ENCODE measurements around the gene OPN1MW2.
"Not testable (repeated sequence)": the region's sequence is repeated elsewhere in the genome, so short reads cannot be mapped to it uniquely, and the experiment has no call there.

OPN1MW2 gene

GRCh38 chrX:154219456-154219855 lies at the start of gene OPN1MW2:
Gene OPN1MW2 (plus strand): TSS chrX:154219756. CDS start chrX:154219816, 60 bp downstream.
- DNase-seq, result not testable (repeated sequence)

DNA sequence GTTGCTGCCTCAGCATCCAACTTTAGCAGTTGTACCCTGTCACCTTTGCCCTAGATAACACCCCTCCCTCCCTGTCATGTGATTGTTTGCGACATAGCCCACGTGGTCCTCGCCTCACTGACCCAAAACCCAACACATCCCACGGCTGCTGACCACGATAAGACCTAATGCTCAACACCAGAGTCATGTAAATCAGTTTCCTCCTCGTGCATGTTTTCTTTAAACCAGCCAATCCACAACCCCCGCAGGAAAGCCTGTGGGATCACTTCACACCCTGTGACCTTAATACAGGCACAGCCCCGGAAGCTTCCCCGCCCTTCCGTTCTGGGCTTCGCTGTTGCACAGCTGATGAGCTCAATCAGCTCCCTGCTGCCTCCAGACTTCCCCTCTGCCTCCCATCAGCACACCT lies 47.0 kb upstream of the OPN1MW2 start:
- DNase-seq, result not testable (repeated sequence)

GRCh38 chrX:154174356-154174755 lies 45.2 kb upstream of the OPN1MW2 start:
- not testable (repeated sequence) for DNase-seq

- DNase-seq, result not testable (repeated sequence)
Observed at GRCh38 chrX:154182296-154182695, 37.3 kb upstream of the OPN1MW2 start, which contains the start of gene OPN1MW. Gene OPN1MW (plus strand): TSS chrX:154182596. CDS start chrX:154182678, 82 bp downstream.

DNA sequence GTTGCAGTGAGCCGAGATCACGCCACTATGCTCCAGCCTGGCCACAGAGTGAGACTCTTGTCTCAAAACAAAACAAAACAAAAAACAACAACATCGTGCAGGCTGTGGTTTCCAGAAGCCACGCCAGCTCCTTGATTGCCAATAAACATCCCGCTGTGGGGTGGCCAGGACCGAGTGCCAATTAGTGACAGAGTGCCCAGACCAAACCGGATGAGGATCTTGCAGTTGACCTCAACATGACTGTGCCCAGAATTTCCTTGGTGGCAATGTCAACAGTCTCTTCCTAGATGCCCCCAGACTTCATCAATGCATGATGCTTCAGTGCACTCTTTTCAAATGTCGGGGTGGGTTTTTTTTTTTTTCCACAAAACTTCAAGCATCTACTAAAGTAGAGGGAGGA lies 35.8 kb upstream of the OPN1MW2 start:
- DNase-seq, result not testable (repeated sequence)

DNA sequence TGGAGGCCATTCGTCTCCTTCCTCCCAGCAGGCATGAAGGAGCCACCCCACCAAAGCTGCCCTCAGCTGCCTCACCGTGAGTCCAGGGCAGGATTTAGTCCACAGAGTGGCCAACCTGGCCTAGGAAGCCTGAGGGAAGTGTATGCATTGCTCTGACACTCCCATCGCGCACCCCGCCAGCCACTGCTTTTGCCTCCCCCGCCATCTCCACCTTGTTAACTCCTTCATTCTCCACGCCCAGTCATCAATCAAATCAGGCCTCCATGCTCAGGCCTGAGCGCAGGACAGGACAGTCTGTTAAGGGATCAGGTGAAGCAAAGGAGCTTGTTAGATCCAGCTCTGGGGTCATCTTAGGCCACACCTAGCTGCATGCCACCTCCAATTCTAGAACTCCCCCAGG lies 26.7 kb upstream of the OPN1MW2 start:
- DNase-seq, result not testable (repeated sequence)

GRCh38 chrX:154194316-154194715 lies 25.2 kb upstream of the OPN1MW2 start:
- not testable (repeated sequence) for DNase-seq

- not testable (repeated sequence) for DNase-seq
Observed at GRCh38 chrX:154196466-154196865, 23.1 kb upstream of the OPN1MW2 start.

- not testable (repeated sequence) for DNase-seq
Observed at GRCh38 chrX:154209670-154210418, 9.7 kb upstream of the OPN1MW2 start.

- not testable (repeated sequence) for DNase-seq
Observed at GRCh38 chrX:154211057-154211456, 8.5 kb upstream of the OPN1MW2 start.

DNA sequence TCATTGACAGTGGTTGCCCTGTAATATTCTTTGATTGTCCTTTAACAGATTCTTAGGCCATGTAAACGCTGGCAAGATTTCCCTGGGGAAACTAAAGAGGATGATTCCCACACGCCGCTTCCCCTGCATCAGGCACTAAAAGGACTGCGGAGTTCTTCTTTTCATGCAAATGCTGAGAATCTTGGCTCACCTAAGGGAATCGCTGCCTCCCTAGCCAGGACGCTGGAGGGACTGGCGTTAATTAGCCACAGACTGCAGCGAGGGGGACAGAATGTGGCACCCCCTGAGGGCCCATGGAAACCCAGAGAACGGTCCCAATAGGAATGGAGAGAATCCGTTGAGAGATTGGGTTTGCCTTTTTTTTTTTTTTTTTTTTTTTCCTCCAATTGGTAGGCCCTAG lies 8.1 kb upstream of the OPN1MW2 start:
- DNase-seq, result not testable (repeated sequence)

GRCh38 chrX:154225292-154225691 lies 5.7 kb downstream of the OPN1MW2 start:
- DNase-seq, result not testable (repeated sequence)

- DNase-seq, result not testable (repeated sequence)
Observed at GRCh38 chrX:154226706-154227105, 7.2 kb downstream of the OPN1MW2 start.

DNA sequence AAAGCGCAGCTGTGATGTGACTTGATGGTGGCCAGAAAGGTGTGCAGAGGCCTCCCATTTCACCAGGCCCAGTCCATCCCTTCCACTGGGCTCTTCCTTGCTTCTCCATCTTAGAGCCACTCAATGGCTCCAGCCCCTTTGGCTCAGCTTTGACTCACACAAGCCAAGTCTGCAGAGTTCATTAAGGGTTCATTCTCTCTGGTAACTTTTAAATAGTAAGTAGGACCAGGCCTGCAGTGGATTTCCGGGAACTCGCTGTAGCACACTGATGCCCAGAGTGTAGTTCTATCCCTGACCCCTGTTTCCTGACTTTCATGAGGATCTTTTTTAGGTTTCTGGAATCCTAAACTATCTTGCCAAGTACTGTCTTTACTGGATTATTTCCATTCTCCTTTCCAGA lies 11.9 kb downstream of the OPN1MW2 start:
- not testable (repeated sequence) for DNase-seq

DNA sequence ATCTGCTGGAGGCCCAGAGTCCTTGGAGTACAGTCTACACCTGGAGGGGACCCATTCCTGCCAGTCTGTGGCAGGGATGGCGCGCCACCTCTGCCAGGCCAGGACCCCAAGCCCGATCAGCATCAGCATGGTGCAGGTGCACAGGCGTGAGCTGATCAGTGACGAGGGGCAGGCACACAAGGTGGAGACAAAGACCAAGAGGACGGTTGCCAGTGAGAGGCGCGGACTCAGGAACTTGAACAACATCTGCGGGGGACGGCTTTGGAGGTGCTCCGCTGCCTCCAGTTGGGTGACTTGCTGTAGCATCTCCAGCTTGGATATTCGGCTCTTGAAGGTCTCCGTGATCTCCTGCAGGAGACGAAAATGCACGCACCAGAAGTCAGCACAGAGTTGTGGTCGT lies 14.1 kb downstream of the OPN1MW2 start:
- DNase-seq, result not testable (repeated sequence)

DNA sequence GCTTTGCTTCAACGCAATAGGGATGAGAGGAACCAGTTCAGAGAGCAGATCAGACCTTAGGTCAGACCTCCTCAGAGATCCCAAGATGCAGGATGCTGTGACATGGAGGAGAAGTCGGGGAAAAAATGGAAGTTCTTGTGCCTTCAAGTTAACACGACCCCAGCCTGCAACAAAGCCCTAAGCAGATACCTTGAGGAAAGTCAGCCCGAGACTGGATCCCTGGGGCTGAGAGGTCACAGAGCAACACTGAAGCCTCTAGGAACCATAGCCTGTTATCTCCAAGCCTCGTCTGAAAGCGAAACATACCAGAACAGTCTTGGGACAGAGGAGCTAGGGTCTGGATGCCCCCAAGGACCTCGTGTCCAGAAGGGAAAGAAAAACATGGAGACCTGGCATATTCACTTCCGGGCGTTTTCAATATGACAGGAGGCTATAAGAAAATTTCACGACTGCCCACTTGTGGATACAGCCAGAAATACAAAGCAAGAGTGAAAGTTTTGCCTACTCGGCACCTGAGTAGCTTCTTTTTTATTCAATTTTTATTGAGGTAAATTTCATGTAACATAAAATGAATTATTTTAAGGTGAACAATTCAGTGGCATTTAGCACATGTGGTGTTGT lies 19.5 kb downstream of the OPN1MW2 start:
- DNase-seq, result not testable (repeated sequence)

DNA sequence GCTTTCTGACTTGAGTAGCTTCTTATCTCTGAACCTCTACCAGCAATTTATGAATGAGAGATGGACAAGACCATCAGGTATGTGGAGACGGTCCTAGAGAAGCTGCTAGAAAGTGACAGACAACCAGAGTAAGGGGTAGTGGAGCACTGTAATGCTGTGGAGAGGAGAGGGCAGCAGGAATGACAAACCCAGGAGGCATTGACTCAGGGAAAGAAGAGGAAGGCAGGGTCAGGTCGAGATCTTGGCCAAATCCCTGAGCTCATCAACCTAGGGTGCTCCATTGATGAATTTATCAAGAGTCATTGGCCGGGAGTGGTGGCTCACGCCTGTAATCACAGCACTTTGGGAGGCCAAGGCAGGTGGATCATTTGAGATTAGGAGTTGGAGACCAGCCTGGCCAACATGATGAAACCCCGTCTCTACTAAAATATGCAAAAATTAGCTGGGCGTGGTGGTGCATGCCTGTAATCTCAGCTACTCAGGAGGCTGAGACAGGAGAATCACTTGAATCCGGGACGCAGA lies 20.5 kb downstream of the OPN1MW2 start:
- DNase-seq, result not testable (repeated sequence)

DNA sequence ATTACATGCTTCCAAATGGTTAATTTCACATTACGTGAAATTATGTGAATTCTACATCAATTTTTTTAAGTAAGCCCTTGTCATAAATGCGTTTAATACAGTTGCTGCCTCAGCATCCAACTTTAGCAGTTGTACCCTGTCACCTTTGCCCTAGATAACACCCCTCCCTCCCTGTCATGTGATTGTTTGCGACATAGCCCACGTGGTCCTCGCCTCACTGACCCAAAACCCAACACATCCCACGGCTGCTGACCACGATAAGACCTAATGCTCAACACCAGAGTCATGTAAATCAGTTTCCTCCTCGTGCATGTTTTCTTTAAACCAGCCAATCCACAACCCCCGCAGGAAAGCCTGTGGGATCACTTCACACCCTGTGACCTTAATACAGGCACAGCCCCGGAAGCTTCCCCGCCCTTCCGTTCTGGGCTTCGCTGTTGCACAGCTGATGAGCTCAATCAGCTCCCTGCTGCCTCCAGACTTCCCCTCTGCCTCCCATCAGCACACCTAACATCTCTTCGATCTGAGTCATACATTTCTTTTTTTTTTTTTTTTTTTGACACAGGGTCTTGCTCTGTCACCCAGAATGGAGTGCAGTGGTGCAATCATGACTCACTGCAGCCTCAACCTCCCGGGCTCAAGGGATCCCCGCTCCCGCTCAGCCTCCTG lies 28.0 kb downstream of the OPN1MW2 start:
- DNase-seq, result not testable (repeated sequence)

- not testable (repeated sequence) for DNase-seq
Observed at GRCh38 chrX:154248076-154248475, 28.5 kb downstream of the OPN1MW2 start.

DNA sequence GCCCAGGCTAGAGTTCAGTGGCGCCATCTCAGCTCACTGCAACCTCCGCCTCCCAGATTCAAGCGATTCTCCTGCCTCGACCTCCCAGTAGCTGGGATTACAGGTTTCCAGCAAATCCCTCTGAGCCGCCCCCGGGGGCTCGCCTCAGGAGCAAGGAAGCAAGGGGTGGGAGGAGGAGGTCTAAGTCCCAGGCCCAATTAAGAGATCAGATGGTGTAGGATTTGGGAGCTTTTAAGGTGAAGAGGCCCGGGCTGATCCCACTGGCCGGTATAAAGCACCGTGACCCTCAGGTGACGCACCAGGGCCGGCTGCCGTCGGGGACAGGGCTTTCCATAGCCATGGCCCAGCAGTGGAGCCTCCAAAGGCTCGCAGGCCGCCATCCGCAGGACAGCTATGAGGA lies 37.7 kb downstream of the OPN1MW2 start, which contains the start of gene OPN1MW3:
OPN1MW3 (plus strand) TSS at position 301 of the 400 bp plus-strand sequence; CDS start at position 339, 38 bp downstream.
- not testable (repeated sequence) for DNase-seq

DNA sequence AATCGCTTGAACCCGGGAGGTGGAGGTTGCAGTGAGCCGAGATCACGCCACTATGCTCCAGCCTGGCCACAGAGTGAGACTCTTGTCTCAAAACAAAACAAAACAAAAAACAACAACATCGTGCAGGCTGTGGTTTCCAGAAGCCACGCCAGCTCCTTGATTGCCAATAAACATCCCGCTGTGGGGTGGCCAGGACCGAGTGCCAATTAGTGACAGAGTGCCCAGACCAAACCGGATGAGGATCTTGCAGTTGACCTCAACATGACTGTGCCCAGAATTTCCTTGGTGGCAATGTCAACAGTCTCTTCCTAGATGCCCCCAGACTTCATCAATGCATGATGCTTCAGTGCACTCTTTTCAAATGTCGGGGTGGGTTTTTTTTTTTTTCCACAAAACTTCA lies 39.2 kb downstream of the OPN1MW2 start:
- not testable (repeated sequence) for DNase-seq

DNA sequence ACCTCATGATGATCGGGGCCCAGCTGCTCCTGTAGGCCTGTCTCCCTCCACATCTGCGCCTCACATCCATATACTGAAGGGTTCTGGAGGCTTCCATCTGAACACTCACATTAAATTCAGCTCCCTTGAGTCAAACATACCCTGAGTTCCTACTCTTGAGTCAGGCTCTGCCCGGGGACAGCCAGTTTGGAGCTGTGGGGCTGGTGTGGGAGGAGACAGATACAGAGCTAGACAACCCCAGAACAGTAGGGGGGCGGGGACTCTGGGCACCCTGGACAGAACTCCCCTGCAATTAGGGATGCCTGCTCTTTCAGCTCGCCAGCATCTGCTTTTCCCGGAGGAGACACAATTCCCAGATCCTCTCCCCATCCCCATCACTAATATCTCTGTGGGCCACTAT lies 43.5 kb downstream of the OPN1MW2 start:
- not testable (repeated sequence) for DNase-seq

- not testable (repeated sequence) for DNase-seq
Observed at GRCh38 chrX:154269245-154269644, 49.7 kb downstream of the OPN1MW2 start.

Measured in stimulated activated CD4-positive, alpha-beta T cell treated with anti-CD3 and anti-CD28 coated beads, Interleukin-15, amount 100 ng/mL, for 24 hours (primary cell).